A673 (cell line): ENCODE data around the gene RNF223. TPM values are rescaled to one million over a fixed set of nuclear protein-coding genes. Genes with fewer than 3 reads are reported as not detected.

Source experiments
- BruUV-seq: library from RNA; stranded (reverse); fragments of 400-500 nt; replicated peaks from 2 replicates; lab custom pipeline; 2021; lab: Mats Ljungman, UMichigan
- CTCF ChIA-PET: fragments of 300-600 bp; sonication (Branson Sonifier 250); formaldehyde crosslinking; loops from one replicate; lab custom pipeline; 2022; ENCODE audit warnings: antibody characterized with exemption; lab: Charles Lee
- POLR2A ChIA-PET: fragments of 300-600 bp; sonication (Branson Sonifier 250); formaldehyde crosslinking; loops from one replicate; lab custom pipeline; 2022; ENCODE audit warnings: antibody characterized with exemption; ENCODE audit not compliant: low non-redundant PET; lab: Charles Lee
- DNase-seq: peaks from one replicate; pipeline ENCODE4 v3.0.0-alpha.2; 2015; ENCODE audit warnings: low spot score
- H3K27ac ChIP-seq: fragments of 200-600 bp; sonication (generic); 2 replicates; pipeline ENCODE4 v1.5.1; 2016; ENCODE audit warnings: mixed run types, low read depth, mild to moderate bottlenecking, mixed read lengths, antibody characterized with exemption, low read length; ENCODE audit not compliant: poor library complexity, severe bottlenecking
- H3K27me3 ChIP-seq: fragments of 200-600 bp; sonication (generic); replicated peaks from 2 replicates; pipeline ENCODE4 v1.6.1; 2017; ENCODE audit warnings: mixed run types, low read depth, mild to moderate bottlenecking, mixed read lengths, antibody characterized with exemption, low read length; ENCODE audit not compliant: insufficient read depth, poor library complexity
- H3K36me3 ChIP-seq: fragments of 200-600 bp; sonication (generic); 2 replicates; pipeline ENCODE4 v1.6.1; 2016; ENCODE audit warnings: mixed run types, mild to moderate bottlenecking, mixed read lengths, antibody characterized with exemption, low read length; ENCODE audit not compliant: insufficient read depth, poor library complexity, severe bottlenecking
- H3K4me1 ChIP-seq: fragments of 200-600 bp; sonication (generic); 2 replicates; pipeline ENCODE4 v1.6.1; 2017; ENCODE audit warnings: mixed run types, mild to moderate bottlenecking, mixed read lengths, antibody characterized with exemption, low read length; ENCODE audit not compliant: insufficient read depth, poor library complexity, severe bottlenecking
- H3K4me3 ChIP-seq: fragments of 200-600 bp; sonication (generic); 2 replicates; pipeline ENCODE4 v1.5.1; 2016; ENCODE audit warnings: low read depth, mixed run types, mild to moderate bottlenecking, mixed read lengths, low read length; ENCODE audit not compliant: poor library complexity, severe bottlenecking
- H3K9me3 ChIP-seq: fragments of 200-600 bp; sonication (generic); 2 replicates; pipeline ENCODE4 v1.6.1; 2016; ENCODE audit warnings: mixed run types, low read depth, mild to moderate bottlenecking, mixed read lengths, antibody characterized with exemption, low read length; ENCODE audit not compliant: poor library complexity, severe bottlenecking
- EZH2 ChIP-seq: fragments of 200-600 bp; sonication (generic); IDR thresholded peaks from 2 replicates; pipeline ENCODE4 v1.6.1; 2017; ENCODE audit warnings: borderline replicate concordance, low read depth, mild to moderate bottlenecking, mixed read lengths, antibody characterized with exemption, low read length; ENCODE audit not compliant: poor library complexity, severe bottlenecking
- intact Hi-C: fragments of 100-400 bp; cut with micrococcal nuclease; formaldehyde crosslinking; loops from one replicate; pipeline ENCODE4 v1.10.0; 2022; ENCODE audit not compliant: unreplicated experiment
- total RNA-seq: library from RNA; stranded (reverse); gene quantifications from 2 replicates; pipeline ENCODE4 v1.2.3, GENCODE V29; 2021
- TF ChIP-seq, protein P1 (sequence below): fragments of 300-800, 200-600 bp; sonication (generic); conservative IDR thresholded peaks from 2 replicates; pipeline ENCODE4 v1.5.1; 2017; ENCODE audit warnings: low read depth, mild to moderate bottlenecking, antibody characterized with exemption, low read length, moderate library complexity, mixed read lengths

The RNF223 gene
- total RNA-seq, 1 experiment from 2014 or later = not detected

DNA sequence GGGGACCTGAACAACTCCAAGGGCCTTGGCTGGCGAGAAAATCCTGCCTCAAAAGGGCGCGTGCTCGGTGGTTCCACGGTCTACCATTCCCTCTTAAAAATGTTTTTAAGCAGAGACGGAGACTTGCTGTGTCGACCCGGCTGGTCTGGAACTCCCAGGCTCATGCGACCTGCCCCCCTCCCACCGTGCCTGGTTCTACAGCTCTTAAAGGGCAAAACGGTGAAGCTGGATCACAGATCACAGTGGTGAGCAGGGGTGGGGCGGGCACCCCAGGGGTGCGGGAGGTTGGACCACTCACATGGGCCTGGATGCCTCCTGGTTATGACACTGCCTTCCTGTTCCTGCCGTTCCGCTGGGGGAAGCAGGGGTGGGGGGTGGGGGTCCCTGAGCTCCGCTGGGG, 46.0 kb upstream of the RNF223 start:
- intact Hi-C loops = loop anchor here (5.0 kb wide), 2 partner anchors 112 to 187 kb away; partner anchors contain the start of genes ACAP3, B3GALT6, PUSL1 and SDF4
- POLR2A ChIA-PET = no interaction called here
- Histone ChIP-seq H3K4me1 (peaks cover 15% of the 10 kb centered on the region), H3K9me3 (no peaks in the 10 kb centered on the region), H3K27ac (no peak overlapping the region), H3K4me3 (no peak overlapping the region), H3K36me3 (no peaks in the 10 kb centered on the region), H3K27me3 (no peaks in the 10 kb centered on the region)
- CTCF ChIA-PET = no interaction called here
- no peak for DNase-seq
- no peak for TF ChIP-seq EZH2
- TF ChIP-seq, protein P1, sequence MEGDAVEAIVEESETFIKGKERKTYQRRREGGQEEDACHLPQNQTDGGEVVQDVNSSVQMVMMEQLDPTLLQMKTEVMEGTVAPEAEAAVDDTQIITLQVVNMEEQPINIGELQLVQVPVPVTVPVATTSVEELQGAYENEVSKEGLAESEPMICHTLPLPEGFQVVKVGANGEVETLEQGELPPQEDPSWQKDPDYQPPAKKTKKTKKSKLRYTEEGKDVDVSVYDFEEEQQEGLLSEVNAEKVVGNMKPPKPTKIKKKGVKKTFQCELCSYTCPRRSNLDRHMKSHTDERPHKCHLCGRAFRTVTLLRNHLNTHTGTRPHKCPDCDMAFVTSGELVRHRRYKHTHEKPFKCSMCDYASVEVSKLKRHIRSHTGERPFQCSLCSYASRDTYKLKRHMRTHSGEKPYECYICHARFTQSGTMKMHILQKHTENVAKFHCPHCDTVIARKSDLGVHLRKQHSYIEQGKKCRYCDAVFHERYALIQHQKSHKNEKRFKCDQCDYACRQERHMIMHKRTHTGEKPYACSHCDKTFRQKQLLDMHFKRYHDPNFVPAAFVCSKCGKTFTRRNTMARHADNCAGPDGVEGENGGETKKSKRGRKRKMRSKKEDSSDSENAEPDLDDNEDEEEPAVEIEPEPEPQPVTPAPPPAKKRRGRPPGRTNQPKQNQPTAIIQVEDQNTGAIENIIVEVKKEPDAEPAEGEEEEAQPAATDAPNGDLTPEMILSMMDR = no peak
- no TSS peak for BruUV-seq

DNA sequence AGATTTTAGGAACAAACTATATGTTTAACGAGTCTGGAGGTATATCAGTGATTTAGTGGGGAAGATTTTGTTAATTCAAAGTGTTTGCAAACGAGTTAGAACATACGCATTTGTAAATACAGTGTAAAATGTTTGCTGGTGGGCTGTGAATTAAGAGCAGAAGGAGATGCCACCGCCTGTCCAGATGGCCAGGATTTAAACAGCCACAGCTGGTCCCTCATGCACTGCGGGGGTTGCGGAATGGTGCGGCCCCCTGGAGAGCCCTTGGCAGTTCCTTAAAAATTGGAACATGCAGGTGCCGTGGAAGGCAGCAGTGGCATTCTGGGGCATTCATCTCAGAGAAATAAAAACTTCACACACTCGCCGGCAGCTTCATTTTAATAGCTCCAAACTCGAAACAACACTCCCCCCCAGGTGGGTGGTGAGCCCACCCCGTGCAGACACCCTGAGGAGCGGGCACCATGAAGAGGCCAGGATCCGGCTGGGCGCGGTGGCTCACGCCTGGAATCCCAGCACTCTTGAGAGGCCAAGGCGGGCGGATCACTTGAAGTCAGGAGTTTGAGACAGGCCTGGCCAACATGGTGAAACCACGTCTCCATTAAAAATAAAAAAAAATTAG, 45.3 kb upstream of the RNF223 start:
- ChIA-PET CTCF (no interaction called here), POLR2A (no interaction called here)
- intact Hi-C loops = loop anchor here (10.0 kb wide), 2 partner anchors 85 to 255 kb away; partner anchors contain the start of gene AURKAIP1
- H3K4me3 ChIP-seq = no peak overlapping the region
- H3K9me3 ChIP-seq = no peaks in the 10 kb centered on the region
- no peaks in the 10 kb centered on the region for H3K27me3 ChIP-seq
- BruUV-seq = no TSS peak
- TF ChIP-seq EZH2 = no peak
- TF ChIP-seq, protein P1 = no peak
- H3K27ac ChIP-seq = no peak overlapping the region
- DNase-seq = no peak
- no peaks in the 10 kb centered on the region for H3K36me3 ChIP-seq
- H3K4me1 ChIP-seq = peaks cover 15% of the 10 kb centered on the region

DNA sequence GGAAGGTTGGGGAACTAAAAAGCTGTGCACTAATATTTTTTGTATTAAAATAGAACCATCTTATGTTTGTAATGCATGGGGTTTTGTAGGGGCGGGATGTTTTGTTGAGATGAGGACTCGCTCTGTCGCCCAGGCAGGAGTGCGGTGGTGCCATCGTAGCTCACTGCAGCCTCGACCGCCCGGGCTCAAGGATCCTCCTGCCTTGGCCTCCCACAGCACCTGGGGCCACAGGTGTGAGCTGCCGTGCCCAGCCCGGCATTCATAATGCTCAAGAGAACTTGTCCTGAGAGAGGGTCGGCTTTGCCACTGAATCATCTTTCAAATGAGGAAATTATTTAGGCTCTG, 44.7 kb upstream of the RNF223 start:
- intact Hi-C loops = loop anchor here (10.0 kb wide), 2 partner anchors 84 to 256 kb away; partner anchors contain the start of gene AURKAIP1
- POLR2A ChIA-PET = no interaction called here
- BruUV-seq = no TSS peak

More for the DNA sequence above, 44.7 kb upstream of the RNF223 start:
- peaks cover 15% of the 10 kb centered on the region for H3K4me1 ChIP-seq
- no peak for DNase-seq
- no peak for TF ChIP-seq EZH2
- TF ChIP-seq, protein P1 = no peak
- H3K4me3 ChIP-seq = no peak overlapping the region
- CTCF ChIA-PET = no interaction called here
- H3K27ac ChIP-seq = no peak overlapping the region
- no peaks in the 10 kb centered on the region for H3K9me3 ChIP-seq
- H3K36me3 ChIP-seq = no peaks in the 10 kb centered on the region
- no peaks in the 10 kb centered on the region for H3K27me3 ChIP-seq
